GM21390 (cell line): ENCODE data around the gene EML4.

ENCODE experiments used
- ATAC-seq: cut with Tn5 transposase; IDR thresholded peaks from one replicate; pipeline ENCODE4 v1.9.1; 2021; ENCODE audit not compliant: unreplicated experiment

Gene EML4

GRCh38 chr2:42223067-42223854, 54.1 kb downstream of the EML4 start:
- no peak for ATAC-seq

- ATAC-seq = no peak
These were observed 54.7 kb downstream of the EML4 start for GRCh38 chr2:42223855-42224268.

GRCh38 chr2:42224422-42225067, 55.4 kb downstream of the EML4 start:
- ATAC-seq = no peak

GRCh38 chr2:42225573-42225972, 56.4 kb downstream of the EML4 start:
- ATAC-seq = no peak

GRCh38 chr2:42227491-42227890, 58.3 kb downstream of the EML4 start:
- ATAC-seq = no peak

- no peak for ATAC-seq
These were observed 58.9 kb downstream of the EML4 start for GRCh38 chr2:42228101-42228500.

- ATAC-seq = no peak
These were observed 60.8 kb downstream of the EML4 start for GRCh38 chr2:42229949-42230348.

GRCh38 chr2:42230891-42231290, 61.7 kb downstream of the EML4 start:
- no peak for ATAC-seq

- ATAC-seq = no peak
These were observed 62.9 kb downstream of the EML4 start for GRCh38 chr2:42232024-42232423.

GRCh38 chr2:42233976-42234441, 64.9 kb downstream of the EML4 start:
- no peak for ATAC-seq

GRCh38 chr2:42236911-42237310, 67.8 kb downstream of the EML4 start:
- no peak for ATAC-seq

GRCh38 chr2:42238644-42239288, 69.6 kb downstream of the EML4 start:
- ATAC-seq = peak; percentile 81

- ATAC-seq = no peak
These were observed 70.1 kb downstream of the EML4 start for GRCh38 chr2:42239289-42239661.

GRCh38 chr2:42239811-42240210, 70.7 kb downstream of the EML4 start:
- no peak for ATAC-seq

GRCh38 chr2:42241517-42241916, 72.4 kb downstream of the EML4 start:
- ATAC-seq = no peak

- no peak for ATAC-seq
These were observed 74.1 kb downstream of the EML4 start for GRCh38 chr2:42243297-42243696.

GRCh38 chr2:42244520-42244919, 75.4 kb downstream of the EML4 start:
- ATAC-seq = no peak

GRCh38 chr2:42245396-42245795, 76.2 kb downstream of the EML4 start:
- ATAC-seq = no peak

GRCh38 chr2:42246562-42246961, 77.4 kb downstream of the EML4 start:
- ATAC-seq = no peak

- no peak for ATAC-seq
These were observed 79.7 kb downstream of the EML4 start for GRCh38 chr2:42248846-42249245.

- no peak for ATAC-seq
These were observed 80.1 kb downstream of the EML4 start for GRCh38 chr2:42249284-42249683.

- no peak for ATAC-seq
These were observed 80.7 kb downstream of the EML4 start for GRCh38 chr2:42249887-42250286.
